GM23338 (cell line): ENCODE data around the gene UNKL. TPM values are rescaled to one million over a fixed set of nuclear protein-coding genes. Genes with fewer than 3 reads are reported as not detected.

Source experiments
- ATAC-seq: fragments of 200-7000 bp; cut with Tn5 transposase; 3 replicates; pipeline ENCODE4 v1.9.1; 2020
- DNase-seq: peaks from one replicate; pipeline ENCODE4 v3.0.0-alpha.2; 2015; ENCODE audit warnings: low spot score
- H2AFZ ChIP-seq: fragments of 200-600 bp; sonication (generic); 2 replicates; pipeline ENCODE4 v1.8.0; 2016; ENCODE audit warnings: antibody characterized with exemption, mild to moderate bottlenecking, moderate library complexity
- H3F3A ChIP-seq: fragments of 200-600 bp; sonication (generic); replicated peaks from 2 replicates; pipeline ENCODE4 v1.8.0; 2017; ENCODE audit warnings: antibody characterized with exemption, mixed run types, low read depth
- H3K27ac ChIP-seq: fragments of 200-600 bp; sonication (generic); 2 replicates; pipeline ENCODE4 v1.6.1; 2016; ENCODE audit warnings: low read depth
- H3K27me3 ChIP-seq: fragments of 200-600 bp; sonication (generic); 2 replicates; pipeline ENCODE4 v1.8.0; 2016; ENCODE audit warnings: mild to moderate bottlenecking, mixed run types, moderate library complexity; ENCODE audit not compliant: insufficient read depth
- H3K36me3 ChIP-seq: fragments of 200-600 bp; sonication (generic); 2 replicates; pipeline ENCODE4 v1.8.0; 2016; ENCODE audit warnings: mild to moderate bottlenecking; ENCODE audit not compliant: insufficient read depth
- H3K4me1 ChIP-seq: fragments of 200-600 bp; sonication (generic); 2 replicates; pipeline ENCODE4 v1.8.0; 2016; ENCODE audit warnings: mild to moderate bottlenecking, moderate library complexity; ENCODE audit not compliant: insufficient read depth
- H3K4me2 ChIP-seq: fragments of 200-600 bp; sonication (generic); 2 replicates; pipeline ENCODE4 v1.7.1; 2017; ENCODE audit warnings: mixed run types
- H3K4me3 ChIP-seq: fragments of 200-600 bp; sonication (generic); 2 replicates; pipeline ENCODE4 v1.6.1; 2016; ENCODE audit warnings: mixed run types
- H3K79me2 ChIP-seq: fragments of 200-600 bp; sonication (generic); replicated peaks from 2 replicates; pipeline ENCODE4 v1.8.0; 2017; ENCODE audit warnings: mild to moderate bottlenecking; ENCODE audit not compliant: insufficient read depth
- H3K9me2 ChIP-seq: fragments of 200-600 bp; sonication (generic); 2 replicates; pipeline ENCODE4 v1.8.0; 2017; ENCODE audit not compliant: insufficient read depth
- H4K20me1 ChIP-seq: fragments of 200-600 bp; sonication (generic); replicated peaks from 2 replicates; pipeline ENCODE4 v1.8.0; 2017; ENCODE audit warnings: mild to moderate bottlenecking; ENCODE audit not compliant: insufficient read depth
- H3K27ac Mint-ChIP-seq: 2 replicates; pipeline ENCODE4 v1.8.0; 2020; ENCODE audit warnings: inconsistent platforms, mild to moderate bottlenecking, moderate library complexity, mixed read lengths
- H3K27me3 Mint-ChIP-seq: 3 replicates; pipeline ENCODE4 v1.8.0; 2022; ENCODE audit warnings: low read depth, mild to moderate bottlenecking, moderate library complexity, mixed read lengths, inconsistent platforms; ENCODE audit not compliant: insufficient read depth, poor library complexity
- H3K36me3 Mint-ChIP-seq: 3 replicates; pipeline ENCODE4 v1.8.0; 2021; ENCODE audit warnings: low read depth, mild to moderate bottlenecking, inconsistent platforms, moderate library complexity, mixed read lengths
- H3K4me1 Mint-ChIP-seq: 3 replicates; pipeline ENCODE4 v1.8.0; 2020; ENCODE audit warnings: mild to moderate bottlenecking, inconsistent platforms, mixed read lengths
- H3K4me3 Mint-ChIP-seq: 3 replicates; pipeline ENCODE4 v1.8.0; 2021; ENCODE audit warnings: moderate library complexity, mild to moderate bottlenecking, inconsistent platforms, mixed read lengths
- H3K9me3 Mint-ChIP-seq: 3 replicates; pipeline ENCODE4 v1.8.0; 2020; ENCODE audit warnings: moderate library complexity, mild to moderate bottlenecking, inconsistent platforms, mixed read lengths
- CREB1 ChIP-seq: fragments of 250-450 bp; sonication (Bioruptor Pico); IDR thresholded peaks from 2 replicates; pipeline ENCODE4 v1.5.0; 2020; ENCODE audit warnings: low read depth, mild to moderate bottlenecking, moderate library complexity
- EZH2 ChIP-seq: fragments of 200-600 bp; sonication (generic); IDR thresholded peaks from one replicate; pipeline ENCODE4 v1.8.0; 2017; ENCODE audit warnings: antibody characterized with exemption, mild to moderate bottlenecking, low read depth; ENCODE audit not compliant: unreplicated experiment
- EZH2phosphoT487 ChIP-seq: fragments of 200-600 bp; sonication (generic); IDR thresholded peaks from one replicate; pipeline ENCODE4 v1.8.1; 2018; ENCODE audit warnings: antibody characterized with exemption; ENCODE audit not compliant: unreplicated experiment
- NANOG ChIP-seq: IDR thresholded peaks from 2 replicates; pipeline ENCODE4 v1.6.1; 2016; ENCODE audit warnings: antibody characterized with exemption, borderline replicate concordance
- POLR2AphosphoS5 ChIP-seq: IDR thresholded peaks from 2 replicates; pipeline ENCODE4 v1.6.1; 2016; ENCODE audit warnings: antibody characterized with exemption, low read depth
- polyA plus RNA-seq: library from polyadenylated mRNA; unstranded; fragments of >200 nt; fragmentation: Nextera tagmentation; extraction: Ambion mirVana; gene quantifications from 2 replicates; pipeline ENCODE4 v1.2.1, GENCODE V29; 2016
- total RNA-seq: library from RNA; depleted of rRNA; stranded (reverse); fragments of >200 nt; shearing (Covaris generic); gene quantifications from 2 replicates; pipeline ENCODE4 v1.2.3, GENCODE V29; 2014
- TF ChIP-seq, protein P1 (sequence below): IDR thresholded peaks from 2 replicates; pipeline ENCODE4 v1.6.1; 2016; ENCODE audit warnings: antibody characterized with exemption
- TF ChIP-seq, protein P2 (sequence below): IDR thresholded peaks from one replicate; pipeline ENCODE4 v1.6.1; 2018; ENCODE audit warnings: antibody characterized with exemption; ENCODE audit not compliant: unreplicated experiment

UNKL gene
- total and polyA plus RNA-seq, 2 experiments from 2014 or later: 16.7 to 28.7 TPM

DNA sequence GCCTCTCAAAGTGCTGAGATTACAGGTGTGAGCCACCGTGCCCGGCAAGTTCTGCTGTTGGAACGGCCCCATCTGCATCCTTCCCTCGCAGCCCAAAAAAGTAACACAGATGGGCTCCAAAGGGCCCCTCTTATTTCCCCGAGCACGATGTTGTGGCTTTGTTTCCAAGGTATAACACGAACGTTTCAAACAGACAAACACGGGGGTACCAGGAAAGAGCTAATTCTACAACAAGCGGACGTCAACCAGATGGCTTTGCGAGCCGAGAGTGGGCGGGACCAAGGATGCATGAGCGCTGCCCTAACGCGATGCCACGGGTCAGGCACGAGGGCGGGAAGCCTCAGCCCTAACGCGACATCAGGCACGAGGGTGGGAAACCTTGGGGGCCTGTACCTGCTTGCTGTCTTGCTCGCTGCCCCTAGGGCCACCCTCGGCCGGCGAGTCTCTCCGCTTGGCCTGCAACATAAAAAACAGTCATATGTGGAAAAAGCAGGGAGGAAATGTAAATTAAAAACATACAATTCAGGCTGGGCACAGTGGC lies 24.2 kb downstream of the UNKL start:
- peaks cover 3% of the 10 kb centered on the region for H3K27me3 Mint-ChIP-seq
- Histone ChIP-seq H4K20me1 (no peaks in the 10 kb centered on the region; the same call in 1 of the 2 replicates), H3K36me3 (no peaks in the 10 kb centered on the region), H3K27ac (no peak overlapping the region), H3K9me2 (no peaks in the 10 kb centered on the region), H2AFZ (no peak overlapping the region), H3K79me2 (no peaks in the 10 kb centered on the region), H3K27me3 (no peaks in the 10 kb centered on the region), H3K4me2 (no peak overlapping the region), H3F3A (no peaks in the 10 kb centered on the region), H3K4me3 (no peak overlapping the region), H3K4me1 (no peaks in the 10 kb centered on the region)
- H3K27ac Mint-ChIP-seq: no peak overlapping the region
- DNase-seq (no peak), ATAC-seq (no peak)
- TF ChIP-seq EZH2phosphoT487 (no peak), POLR2AphosphoS5 (no peak), CREB1 (CRISPR knock-in tag) (no peak)
- TF ChIP-seq, protein P1, sequence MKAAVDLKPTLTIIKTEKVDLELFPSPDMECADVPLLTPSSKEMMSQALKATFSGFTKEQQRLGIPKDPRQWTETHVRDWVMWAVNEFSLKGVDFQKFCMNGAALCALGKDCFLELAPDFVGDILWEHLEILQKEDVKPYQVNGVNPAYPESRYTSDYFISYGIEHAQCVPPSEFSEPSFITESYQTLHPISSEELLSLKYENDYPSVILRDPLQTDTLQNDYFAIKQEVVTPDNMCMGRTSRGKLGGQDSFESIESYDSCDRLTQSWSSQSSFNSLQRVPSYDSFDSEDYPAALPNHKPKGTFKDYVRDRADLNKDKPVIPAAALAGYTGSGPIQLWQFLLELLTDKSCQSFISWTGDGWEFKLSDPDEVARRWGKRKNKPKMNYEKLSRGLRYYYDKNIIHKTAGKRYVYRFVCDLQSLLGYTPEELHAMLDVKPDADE: no peak
- TF ChIP-seq, protein P2, sequence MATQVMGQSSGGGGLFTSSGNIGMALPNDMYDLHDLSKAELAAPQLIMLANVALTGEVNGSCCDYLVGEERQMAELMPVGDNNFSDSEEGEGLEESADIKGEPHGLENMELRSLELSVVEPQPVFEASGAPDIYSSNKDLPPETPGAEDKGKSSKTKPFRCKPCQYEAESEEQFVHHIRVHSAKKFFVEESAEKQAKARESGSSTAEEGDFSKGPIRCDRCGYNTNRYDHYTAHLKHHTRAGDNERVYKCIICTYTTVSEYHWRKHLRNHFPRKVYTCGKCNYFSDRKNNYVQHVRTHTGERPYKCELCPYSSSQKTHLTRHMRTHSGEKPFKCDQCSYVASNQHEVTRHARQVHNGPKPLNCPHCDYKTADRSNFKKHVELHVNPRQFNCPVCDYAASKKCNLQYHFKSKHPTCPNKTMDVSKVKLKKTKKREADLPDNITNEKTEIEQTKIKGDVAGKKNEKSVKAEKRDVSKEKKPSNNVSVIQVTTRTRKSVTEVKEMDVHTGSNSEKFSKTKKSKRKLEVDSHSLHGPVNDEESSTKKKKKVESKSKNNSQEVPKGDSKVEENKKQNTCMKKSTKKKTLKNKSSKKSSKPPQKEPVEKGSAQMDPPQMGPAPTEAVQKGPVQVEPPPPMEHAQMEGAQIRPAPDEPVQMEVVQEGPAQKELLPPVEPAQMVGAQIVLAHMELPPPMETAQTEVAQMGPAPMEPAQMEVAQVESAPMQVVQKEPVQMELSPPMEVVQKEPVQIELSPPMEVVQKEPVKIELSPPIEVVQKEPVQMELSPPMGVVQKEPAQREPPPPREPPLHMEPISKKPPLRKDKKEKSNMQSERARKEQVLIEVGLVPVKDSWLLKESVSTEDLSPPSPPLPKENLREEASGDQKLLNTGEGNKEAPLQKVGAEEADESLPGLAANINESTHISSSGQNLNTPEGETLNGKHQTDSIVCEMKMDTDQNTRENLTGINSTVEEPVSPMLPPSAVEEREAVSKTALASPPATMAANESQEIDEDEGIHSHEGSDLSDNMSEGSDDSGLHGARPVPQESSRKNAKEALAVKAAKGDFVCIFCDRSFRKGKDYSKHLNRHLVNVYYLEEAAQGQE: no peak
- no peaks in the 10 kb centered on the region for H3K36me3 Mint-ChIP-seq
- H3K4me1 Mint-ChIP-seq: no peaks in the 10 kb centered on the region
- H3K4me3 Mint-ChIP-seq: no peak overlapping the region
- no peaks in the 10 kb centered on the region for H3K9me3 Mint-ChIP-seq

DNA sequence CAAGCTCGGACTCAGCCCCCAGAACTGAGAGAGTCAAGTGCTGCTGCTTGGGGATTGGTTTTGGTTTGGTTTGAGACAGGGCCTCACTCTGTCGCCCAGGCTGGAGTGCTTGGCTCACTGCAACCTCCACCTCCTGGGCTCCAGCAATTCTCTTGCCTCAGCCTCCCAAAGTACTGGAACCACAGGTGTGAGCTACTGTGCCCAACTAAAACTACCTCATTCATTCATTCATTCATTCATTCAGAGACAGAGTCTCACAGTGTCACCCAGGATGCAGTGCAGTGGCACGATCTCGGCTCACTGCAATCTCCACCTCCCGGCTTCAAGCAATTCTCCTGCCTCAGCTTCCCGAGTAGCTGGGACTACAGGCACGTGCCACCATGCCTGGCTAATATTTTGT lies 24.7 kb downstream of the UNKL start:
- no peak for ATAC-seq

More for the DNA sequence above, 24.7 kb downstream of the UNKL start:
- Histone ChIP-seq H3K4me2 (no peak overlapping the region), H3K27me3 (no peaks in the 10 kb centered on the region), H3K27ac (no peak overlapping the region), H3K4me3 (no peak overlapping the region), H2AFZ (no peak overlapping the region), H3K36me3 (no peaks in the 10 kb centered on the region), H3F3A (no peaks in the 10 kb centered on the region), H3K4me1 (no peaks in the 10 kb centered on the region), H4K20me1 (no peaks in the 10 kb centered on the region; the same call in 1 of the 2 replicates), H3K9me2 (no peaks in the 10 kb centered on the region), H3K79me2 (no peaks in the 10 kb centered on the region)
- peaks cover 3% of the 10 kb centered on the region for H3K27me3 Mint-ChIP-seq
- no peak overlapping the region for H3K27ac Mint-ChIP-seq
- no peaks in the 10 kb centered on the region for H3K4me1 Mint-ChIP-seq
- H3K36me3 Mint-ChIP-seq: no peaks in the 10 kb centered on the region; the same call in 2 of the 3 replicates
- no peak for TF ChIP-seq NANOG
- no peak for TF ChIP-seq EZH2
- TF ChIP-seq, protein P1: no peak
- H3K9me3 Mint-ChIP-seq: no peaks in the 10 kb centered on the region
- DNase-seq: no peak
- no peak overlapping the region for H3K4me3 Mint-ChIP-seq
